SIG-M5 (cell line): ENCODE measurements around the gene LATS2.

Source experiments
- DNase-seq: peaks from one replicate; lab custom pipeline; 2025; lab: John Stamatoyannopoulos, UW

The LATS2 gene

GRCh38 chr13:21061029-21061763 is at the start of gene LATS2:
Gene LATS2, minus strand, starts transcription at chr13:21061586. Its CDS starts 15,560 bp downstream, at chr13:21046026.
- DNase-seq: no peak

GRCh38 chr13:21109168-21109567 is 47.8 kb upstream of the LATS2 start:
- no peak for DNase-seq

- DNase-seq: no peak
Observed at GRCh38 chr13:21106089-21106488, 44.7 kb upstream of the LATS2 start.

GRCh38 chr13:21104199-21105019 is 43.0 kb upstream of the LATS2 start:
- no peak for DNase-seq

GRCh38 chr13:21101865-21102576 is 40.6 kb upstream of the LATS2 start:
- no peak for DNase-seq

GRCh38 chr13:21100994-21101757 is 39.8 kb upstream of the LATS2 start:
- no peak for DNase-seq

GRCh38 chr13:21100211-21100610 is 38.8 kb upstream of the LATS2 start:
- DNase-seq: no peak

- no peak for DNase-seq
Observed at GRCh38 chr13:21095311-21095710, 33.9 kb upstream of the LATS2 start.

GRCh38 chr13:21089830-21090229 is 28.4 kb upstream of the LATS2 start:
- DNase-seq: no peak

GRCh38 chr13:21088534-21088933 is 27.1 kb upstream of the LATS2 start:
- DNase-seq: no peak

- no peak for DNase-seq
Observed at GRCh38 chr13:21086929-21087328, 25.5 kb upstream of the LATS2 start.

- no peak for DNase-seq
Observed at GRCh38 chr13:21081926-21082325, 20.5 kb upstream of the LATS2 start.

- DNase-seq: no peak
Observed at GRCh38 chr13:21080593-21080891, 19.2 kb upstream of the LATS2 start.

- DNase-seq: no peak
Observed at GRCh38 chr13:21079761-21080592, 18.6 kb upstream of the LATS2 start.

GRCh38 chr13:21079221-21079620 is 17.8 kb upstream of the LATS2 start:
- no peak for DNase-seq

- DNase-seq: no peak
Observed at GRCh38 chr13:21078501-21078900, 17.1 kb upstream of the LATS2 start.

GRCh38 chr13:21077788-21078353 is 16.5 kb upstream of the LATS2 start:
- DNase-seq: no peak

- no peak for DNase-seq
Observed at GRCh38 chr13:21077076-21077787, 15.8 kb upstream of the LATS2 start.

- DNase-seq: no peak
Observed at GRCh38 chr13:21076253-21076652, 14.9 kb upstream of the LATS2 start.
